Pulmonary artery endothelial cell (primary cell): Measurements from ENCODE around the gene ZDHHC17. TPM values are rescaled to one million over a fixed set of nuclear protein-coding genes. Genes with fewer than 3 reads are reported as not detected.
"Not testable (repeated sequence)": the region's sequence is repeated elsewhere in the genome, so short reads cannot be mapped to it uniquely, and the experiment has no call there.

Source experiments
- DNase-seq: peaks from one replicate; pipeline ENCODE4 v3.0.0-alpha.2; 2011; ENCODE audit warnings: low read depth, low spot score
- total RNA-seq: library from RNA; depleted of rRNA; stranded (reverse); fragments of >200 nt; gene quantifications from 2 replicates; pipeline ENCODE4 v1.2.3, GENCODE V29; 2014

Gene ZDHHC17
- total RNA-seq, 1 donor from 2014 or later, result 50.2 TPM

DNA sequence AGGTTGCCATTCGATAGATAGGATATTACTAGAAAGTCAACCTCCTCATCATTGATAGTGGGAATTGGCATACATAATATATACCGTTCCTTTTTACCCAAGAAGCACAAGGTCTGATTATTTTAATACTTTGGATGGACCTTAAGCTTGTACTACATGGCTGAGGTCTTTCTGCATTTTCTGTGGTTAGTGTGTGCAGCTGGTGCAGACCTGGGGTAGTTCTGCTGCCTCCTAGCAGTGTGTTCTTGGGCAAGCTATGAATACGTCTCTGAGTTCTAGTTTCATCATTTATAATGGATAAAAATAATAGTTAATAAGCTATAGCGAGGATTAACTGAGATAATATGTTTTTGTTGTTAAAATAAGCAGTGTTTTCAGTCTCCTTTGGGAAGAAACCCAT lies 2.2 kb downstream of the ZDHHC17 start:
- no peak for DNase-seq

DNA sequence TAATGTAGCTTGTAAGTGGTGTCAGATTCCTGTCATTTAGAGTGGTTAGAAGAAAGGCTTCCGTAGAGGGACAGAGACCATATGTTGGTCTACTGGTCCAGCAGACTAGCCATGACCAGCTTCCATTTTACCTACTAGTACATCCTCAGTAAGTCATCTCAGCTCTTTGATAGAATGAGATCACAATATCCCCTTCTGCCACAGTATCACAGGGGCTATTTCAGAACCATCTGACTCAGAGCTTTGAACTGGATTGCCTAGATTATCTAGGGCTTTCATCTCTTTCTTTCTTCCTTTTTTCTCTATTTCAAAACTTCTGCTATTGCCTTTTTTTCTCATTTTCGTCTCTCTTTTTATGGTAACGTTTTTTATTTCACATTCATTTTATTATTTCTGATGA lies 4.7 kb downstream of the ZDHHC17 start:
- no peak for DNase-seq

DNA sequence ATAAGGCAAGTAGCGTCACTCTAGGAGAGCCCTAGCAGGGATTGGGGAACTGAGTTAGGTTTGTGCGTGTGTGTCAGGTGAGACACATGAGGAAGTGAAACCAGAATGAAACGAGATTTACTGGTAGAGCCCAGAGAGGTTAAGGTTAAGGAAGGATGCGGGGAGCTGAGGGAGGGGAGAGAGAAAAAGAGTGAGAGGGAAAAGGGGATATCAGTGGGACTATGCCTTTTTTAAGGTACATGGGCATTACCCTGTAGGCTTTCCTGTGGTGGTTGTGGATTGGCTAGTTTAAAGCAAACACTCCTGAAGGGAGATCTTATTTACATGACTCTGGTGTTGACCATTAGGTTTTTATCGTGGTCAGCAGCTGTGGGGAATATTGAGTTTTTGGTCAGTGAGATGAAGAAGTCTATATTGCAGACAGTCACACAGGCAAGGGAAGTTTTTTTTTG lies 13.9 kb downstream of the ZDHHC17 start:
- no peak for DNase-seq

DNA sequence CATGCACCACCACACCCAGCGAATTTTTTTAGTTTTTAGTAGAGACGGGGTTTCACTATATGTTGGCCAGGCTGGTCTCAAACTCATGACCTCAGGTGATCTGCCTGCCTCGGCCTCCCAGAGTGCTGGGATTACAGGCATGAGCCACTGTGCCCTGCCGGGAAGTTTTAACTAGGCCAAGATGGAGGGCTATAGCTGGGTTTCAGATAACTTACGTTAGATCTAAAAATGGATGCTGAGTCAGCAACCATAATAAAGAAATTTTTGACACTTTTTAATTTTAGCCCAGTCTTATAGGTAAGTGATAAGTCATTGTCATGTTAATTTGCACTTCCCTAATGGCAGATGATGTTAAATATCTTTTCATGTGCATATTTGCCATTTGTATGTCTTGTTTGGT lies 14.4 kb downstream of the ZDHHC17 start:
- DNase-seq, result no peak

DNA sequence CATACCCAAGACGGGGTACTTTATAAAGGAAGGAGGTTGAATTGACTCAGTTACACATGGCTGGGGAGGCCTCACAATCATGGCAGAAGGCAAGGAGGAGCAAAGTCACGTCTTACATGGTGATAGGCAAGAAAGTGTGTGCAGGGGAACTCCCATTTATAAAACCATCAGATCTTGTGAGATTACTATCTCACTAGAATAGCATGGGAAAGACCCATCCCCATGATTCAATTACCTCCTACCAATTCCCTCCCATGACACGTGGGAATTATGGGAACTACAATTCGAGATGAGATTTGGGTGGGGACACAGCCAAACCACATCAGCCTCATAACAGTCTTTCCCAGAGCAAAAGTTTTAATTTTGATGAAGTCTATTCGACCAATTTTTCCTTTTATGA lies 15.4 kb downstream of the ZDHHC17 start:
- DNase-seq, result not testable (repeated sequence)

DNA sequence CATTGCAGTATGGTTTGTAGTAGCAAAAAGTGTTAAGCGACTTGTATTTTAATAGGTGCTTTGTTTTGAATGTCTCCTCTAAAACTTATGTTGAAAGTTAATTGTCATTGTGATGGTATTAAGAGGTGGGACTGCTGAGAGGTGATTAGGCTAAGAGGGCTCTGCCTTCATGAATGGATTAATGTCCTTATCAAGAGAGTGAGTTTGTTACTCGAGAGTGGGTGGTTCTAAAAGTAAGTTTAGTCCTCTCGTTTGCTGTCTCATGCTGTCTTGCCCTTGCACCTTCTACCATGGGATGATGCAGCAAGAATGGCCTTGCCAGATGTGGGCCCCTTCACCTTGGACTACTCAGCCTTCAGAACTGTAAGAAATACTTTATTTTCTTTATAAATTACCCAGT lies 17.4 kb downstream of the ZDHHC17 start:
- DNase-seq, result no peak

DNA sequence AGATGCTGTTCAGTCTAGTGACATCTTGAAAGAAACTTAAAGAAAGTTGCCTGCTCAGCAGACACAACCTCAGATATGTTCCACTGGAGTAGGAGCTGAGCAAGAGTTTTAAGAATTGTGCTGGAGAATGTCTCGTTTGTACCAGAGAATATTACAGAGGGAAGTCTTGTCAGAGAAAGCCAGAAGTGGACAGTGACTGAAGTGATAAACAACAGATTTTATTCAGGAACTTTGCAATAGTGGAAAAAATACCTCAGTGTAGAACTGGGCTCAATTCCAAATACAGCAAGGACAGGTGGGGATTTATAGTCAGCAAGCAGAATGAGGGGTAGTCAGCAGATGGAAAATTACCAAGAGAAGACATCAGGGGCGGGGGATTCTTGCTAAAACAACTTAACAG lies 18.6 kb downstream of the ZDHHC17 start:
- no peak for DNase-seq

DNA sequence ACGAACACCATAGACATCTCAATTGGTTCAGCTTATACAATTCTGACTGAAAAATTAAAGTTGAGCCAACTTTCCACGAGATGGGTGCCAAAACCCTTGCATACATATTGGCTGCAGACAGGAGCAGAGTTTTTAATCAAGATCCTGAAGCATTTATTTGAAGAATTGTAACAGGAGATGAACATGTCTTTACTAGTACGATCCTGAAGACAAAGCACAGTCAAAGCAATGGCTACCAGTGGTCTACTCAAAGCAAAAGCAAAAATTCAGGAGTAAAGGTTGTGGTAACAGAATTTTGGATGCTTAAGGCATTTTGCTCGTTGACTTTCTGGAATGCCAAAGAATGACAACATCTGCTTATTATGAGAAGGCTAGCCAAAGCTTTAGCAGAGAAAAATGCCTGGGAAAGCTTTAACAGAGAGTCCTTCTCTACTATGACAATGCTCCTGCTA lies 20.7 kb downstream of the ZDHHC17 start:
- DNase-seq, result no peak

DNA sequence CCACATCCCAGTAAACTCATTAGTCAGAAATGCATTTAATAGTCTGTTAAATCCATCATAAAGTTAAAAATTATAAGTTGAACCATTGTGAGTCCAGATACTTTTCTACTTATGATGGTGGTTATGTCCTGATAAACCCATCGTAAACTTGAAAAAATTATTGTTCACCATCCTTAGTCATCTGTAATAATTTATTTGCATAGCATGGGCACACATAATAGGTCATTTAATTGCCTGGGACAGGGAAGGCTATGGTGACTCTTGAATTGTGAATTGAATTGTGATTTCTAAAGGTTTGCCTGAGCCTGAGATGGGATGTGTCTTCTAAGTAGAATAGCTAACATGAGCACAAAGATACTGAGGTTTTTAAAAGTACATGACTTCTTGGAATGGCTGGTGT lies 21.5 kb downstream of the ZDHHC17 start:
- no peak for DNase-seq

DNA sequence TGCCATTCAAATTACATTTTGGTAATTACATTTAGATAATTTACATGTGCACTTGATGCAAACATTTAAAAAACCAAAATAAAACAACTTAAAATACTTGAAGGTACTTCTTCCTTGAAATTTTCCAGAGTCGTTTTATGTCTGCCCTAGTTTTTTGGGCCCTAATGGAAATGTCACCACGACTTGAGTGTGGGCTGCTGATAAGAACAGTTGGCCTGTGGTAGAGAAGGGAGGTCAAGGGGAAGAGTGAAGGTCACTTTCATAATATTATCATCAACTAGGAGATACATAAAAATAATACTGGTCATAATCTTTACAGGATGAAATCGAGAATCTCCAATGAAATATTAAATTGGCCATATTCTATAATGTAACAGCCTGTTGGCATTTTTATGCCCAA lies 23.1 kb downstream of the ZDHHC17 start:
- DNase-seq, result no peak

DNA sequence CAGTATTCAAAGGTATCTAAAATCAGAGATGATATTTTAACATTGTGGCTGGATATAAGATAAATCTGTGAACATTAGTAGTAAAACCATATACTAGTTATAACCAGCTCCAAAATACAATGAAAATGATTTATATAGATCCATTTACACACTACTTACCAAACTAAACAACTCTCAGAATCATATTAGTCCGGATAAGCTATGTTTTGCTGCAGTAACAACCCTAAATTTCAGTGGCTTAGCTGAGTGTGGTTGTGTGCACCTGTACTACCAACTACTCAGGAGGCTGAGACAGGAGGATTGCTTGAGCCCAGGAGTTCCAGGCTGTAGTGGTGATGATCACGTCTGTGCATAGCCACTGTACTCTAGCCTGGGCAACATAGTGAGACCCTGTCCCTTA lies 23.8 kb downstream of the ZDHHC17 start:
- DNase-seq, result no peak

DNA sequence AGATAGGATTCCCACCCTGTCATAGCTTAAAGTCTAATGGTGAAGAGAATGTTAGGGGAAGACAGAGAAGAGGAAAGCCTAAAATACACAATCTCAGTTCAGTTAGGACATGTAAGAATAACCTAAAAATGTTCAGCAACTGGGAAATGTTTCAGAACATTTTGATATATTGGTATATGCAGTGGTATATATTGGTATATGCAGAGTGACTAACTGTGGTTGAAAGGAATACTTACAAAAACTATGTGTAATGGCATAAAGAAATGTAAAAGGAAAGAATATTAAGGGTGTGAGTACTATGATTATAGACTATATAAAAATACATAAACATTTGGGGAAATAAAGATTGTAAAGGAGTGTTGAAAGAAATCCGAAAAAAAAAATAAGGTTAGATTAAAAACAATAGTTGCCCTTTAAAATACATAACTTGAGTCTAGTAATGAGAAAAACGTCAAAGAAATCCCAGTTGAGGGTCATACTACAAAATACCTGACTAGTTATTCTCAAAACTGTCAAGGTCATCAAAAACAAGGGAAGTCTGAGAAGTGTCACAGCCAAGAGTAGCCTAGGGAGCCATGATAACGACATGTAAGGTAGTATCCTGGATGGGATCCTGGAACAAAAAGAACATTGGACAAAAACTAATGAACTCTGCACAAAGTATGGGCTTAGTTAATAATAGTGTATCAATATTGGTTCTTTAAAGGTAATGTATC lies 25.6 kb downstream of the ZDHHC17 start:
- no peak for DNase-seq

DNA sequence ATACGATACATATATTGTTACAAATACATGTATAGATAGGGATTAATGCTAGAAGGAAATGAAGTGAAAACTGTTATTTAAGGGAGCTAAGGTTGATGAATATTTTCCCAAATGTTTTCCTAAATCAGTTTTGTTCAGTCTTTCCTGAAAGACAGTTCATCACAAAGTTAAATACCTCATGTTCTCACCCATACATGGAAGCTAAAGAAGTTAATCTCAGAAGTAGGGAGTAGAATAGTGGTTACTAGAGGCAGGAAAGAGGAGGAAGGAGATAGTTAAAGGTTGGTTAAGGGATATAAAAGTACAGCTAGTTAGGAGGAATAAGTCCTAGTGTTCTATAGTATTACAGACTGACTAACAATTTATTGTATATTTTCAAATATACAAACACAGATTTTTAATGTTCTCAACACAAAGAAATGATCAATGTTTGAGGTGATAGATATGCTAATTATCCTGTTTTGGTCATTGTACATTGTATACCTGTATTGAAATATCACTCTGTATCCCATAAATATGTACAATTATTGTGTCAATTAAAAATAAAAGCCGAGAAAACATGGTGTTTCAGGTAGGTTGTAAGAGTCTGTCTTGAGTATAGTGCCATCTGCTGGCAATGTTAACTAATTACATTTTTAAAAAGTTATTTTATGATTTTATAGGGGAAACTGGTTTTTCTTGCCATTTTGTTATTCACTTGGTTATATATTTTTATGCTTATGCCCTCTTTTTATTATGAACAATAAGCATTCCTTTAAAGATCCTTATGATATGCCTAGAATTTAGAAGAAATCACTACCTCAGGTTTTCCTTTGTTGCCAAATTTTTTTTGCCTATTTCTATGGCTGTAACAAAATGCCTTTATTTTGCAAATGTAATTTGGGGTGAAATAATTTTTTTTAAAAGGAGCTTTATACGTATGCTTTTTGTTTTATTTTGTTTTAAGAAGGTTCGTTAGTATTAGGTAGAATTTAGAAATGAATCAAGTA lies 26.9 kb downstream of the ZDHHC17 start:
- no peak for DNase-seq

DNA sequence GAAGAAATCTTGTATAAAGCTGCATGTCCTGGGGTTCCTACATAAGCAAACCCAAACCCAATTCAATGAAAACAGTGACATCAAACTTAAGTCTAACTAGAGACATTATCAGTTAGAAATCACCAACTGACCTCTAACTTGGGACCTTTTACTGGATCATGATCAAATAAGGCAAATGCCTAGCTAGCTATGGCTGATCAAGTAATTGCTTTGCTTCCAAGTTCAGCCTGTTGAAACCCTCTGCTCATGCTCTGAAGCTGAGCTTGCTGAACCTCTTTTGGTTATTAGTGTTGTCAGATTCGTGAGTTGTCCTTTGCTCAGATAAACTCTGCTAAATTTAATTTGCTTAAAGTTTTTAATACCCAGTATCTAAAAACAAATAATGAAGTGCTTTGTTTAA lies 28.9 kb downstream of the ZDHHC17 start:
- DNase-seq, result no peak

DNA sequence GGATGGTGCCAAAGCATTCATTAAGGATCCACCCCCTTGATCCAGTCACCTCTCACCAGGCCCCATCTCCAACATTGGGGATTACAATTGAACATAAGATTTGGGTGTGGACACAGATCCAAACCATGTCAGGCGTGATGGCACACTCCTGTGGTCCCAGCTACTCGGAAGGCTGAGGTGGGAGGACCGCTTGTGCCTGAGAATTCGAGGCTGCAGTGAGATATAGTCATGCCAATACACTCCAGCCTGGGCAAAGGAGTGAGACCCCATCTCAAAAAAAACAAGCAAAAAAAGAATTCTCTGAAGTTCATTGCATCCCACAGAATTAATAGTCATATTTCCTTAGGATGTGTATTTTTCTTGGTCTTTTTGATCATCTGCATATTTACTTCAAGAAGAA lies 34.9 kb downstream of the ZDHHC17 start:
- no peak for DNase-seq

DNA sequence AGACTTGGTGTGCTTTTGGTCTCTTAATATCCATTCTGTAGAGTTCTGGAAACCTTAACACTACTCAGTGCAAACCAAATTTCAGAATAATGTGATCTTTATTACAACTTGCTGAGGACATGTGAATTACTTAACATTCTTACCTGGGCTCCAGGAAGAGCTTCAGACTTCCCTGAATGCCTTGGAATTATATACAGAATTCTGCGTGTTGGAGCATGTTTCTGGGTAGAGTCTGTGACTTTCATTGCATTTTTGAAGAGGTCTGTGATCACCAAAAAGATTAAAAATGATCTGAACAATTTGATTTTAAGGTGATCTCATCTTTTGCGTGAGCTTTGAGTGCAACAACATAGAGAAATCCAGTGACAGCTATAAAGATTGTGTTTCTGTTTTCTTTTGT lies 35.4 kb downstream of the ZDHHC17 start:
- DNase-seq, result no peak

DNA sequence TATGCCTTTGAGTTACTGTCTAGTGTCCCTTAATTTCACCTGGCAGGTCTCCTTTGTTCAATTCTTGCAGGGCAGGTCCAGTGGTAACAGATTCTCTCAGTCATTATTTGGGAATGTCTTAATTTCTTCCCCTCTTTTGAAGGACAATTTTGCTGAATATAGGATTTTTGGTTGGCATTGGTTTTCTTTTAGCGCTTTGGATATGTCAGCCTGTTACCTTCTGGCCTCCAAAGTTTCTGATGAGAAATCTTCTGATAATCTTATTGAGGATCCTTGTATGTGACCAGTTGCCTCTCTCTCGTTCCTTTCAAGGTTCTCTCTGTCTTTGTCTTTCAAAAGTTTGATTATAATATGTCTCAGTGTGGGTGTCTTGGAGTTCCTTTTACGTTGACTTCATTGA lies 38.1 kb downstream of the ZDHHC17 start:
- DNase-seq, result no peak

DNA sequence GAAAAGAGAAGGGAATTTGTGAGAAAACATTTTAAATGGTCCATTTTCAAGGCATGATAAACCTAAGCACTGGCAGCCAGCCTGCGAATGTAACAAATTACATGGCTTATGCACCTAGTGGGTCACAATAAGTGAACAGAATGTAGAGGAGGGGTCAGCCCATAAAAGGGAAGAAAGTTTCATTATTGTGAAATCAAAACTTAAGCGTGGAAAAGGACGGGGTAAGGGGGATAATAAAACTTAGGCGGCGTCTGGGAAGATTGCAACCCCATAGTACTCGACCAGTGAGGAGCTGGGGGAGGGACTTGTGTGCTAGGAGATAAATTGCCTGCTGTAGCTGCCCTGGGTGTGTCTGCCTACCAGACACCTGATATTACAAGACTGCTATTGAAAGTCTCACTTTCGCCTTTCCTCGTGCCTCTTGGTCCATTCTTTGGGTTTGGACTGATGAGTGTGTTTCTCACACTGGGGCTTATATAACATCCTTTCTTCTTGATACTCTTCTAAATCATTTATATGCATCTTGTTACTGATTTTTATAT lies 40.6 kb downstream of the ZDHHC17 start:
- no peak for DNase-seq

DNA sequence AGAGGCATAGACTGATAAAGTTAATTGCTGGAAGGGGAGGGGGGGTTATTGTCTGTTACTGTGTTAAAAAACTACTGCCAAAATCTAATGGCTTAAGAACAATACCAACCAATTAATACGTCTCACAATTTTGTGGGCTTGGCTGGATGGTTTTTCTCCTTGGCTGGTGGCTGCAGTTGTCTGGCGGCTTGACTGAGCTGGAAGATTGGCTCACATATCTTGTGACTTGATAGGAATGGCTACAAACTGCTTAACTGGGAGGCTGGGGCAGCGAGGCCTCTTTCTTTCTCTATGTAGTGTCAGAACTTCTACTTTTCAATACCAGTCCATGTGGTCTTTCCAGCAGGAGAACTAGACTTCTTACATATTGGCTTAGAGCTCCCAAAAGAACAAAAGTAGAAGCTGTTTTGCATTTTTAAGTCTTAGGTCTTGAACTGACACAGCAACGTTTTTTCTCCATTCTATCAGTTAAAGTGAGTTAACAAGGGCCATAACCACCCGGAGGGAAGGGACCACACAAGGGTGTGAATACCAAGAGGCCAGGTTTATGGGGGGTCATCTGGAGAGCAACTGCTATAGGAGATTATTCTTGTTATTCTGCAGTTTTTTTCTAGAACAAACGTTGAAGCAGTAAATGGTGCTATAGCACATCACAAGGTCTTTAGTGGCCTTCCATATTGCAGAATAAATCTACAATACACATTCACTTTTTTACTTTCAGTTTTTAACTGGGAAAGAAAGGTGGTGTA lies 46.9 kb downstream of the ZDHHC17 start:
- DNase-seq, result no peak

DNA sequence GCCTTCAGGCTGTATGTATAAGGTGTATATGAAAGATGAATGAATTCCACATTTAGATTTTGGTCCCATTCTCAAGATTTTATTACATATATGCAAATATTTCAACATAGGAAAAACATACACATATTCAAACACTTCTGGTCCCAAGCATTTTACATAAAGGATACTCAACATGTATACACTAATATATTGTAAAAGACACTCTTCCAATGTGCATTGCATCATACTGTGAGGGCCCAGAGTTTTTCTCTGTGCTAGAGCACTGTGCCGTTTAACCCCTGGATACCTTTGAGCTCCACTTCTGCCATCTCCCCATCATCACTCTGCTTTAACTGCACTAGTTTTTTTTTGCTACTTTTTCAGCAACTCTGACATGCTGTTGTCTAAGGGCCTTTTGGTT lies 48.1 kb downstream of the ZDHHC17 start:
- DNase-seq, result no peak

DNA sequence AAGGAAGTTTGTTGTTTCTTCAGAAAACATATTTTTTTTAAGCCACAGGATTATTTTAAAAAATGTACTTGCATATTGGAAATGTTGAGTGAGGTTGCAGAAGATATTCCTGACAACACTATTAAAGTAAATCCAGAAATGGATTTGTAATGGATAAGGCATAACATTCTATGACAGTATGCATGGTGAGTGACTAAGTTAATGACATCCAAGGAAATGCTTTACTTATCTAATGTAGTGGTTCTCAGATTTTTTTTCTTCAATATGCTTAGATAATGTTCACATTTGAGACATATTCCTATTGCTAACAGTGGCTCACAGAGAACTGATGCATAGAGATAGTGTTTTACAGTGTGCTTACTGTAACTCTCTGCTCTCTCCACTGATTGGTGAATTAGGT lies 49.4 kb downstream of the ZDHHC17 start:
- DNase-seq, result no peak

DNA sequence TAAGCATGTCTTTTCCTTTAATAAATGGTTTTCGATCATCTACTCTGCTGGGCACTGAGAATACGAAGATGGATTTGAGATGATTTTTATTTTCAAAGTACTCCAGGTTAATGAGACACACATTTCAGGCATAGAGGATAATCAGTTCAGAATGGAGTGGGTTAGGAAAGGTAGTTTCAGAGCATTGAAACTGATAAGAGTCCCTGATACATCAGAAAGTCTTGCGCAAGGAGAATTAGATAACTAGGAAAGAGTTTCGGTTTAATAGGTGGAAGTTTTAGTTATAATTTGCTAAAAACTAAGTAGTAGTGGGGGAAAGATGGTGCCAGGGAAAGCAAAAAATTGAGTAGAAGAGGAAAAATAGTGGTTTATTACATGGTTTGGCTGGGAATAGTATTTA lies 50.1 kb downstream of the ZDHHC17 start:
- DNase-seq, result no peak
